K562 (cell line): ENCODE measurements around the gene LRRC19. TPM values are rescaled to one million over a fixed set of nuclear protein-coding genes. Genes with fewer than 3 reads are reported as not detected.

ENCODE experiments used
- BCL6 ChIP-seq: fragments of 250-450 bp; sonication (Bioruptor Pico); IDR thresholded peaks from 2 replicates; pipeline ENCODE4 v1.4.0; 2020
- BDP1 ChIP-seq: IDR thresholded peaks from 3 replicates; pipeline ENCODE4 v1.6.1; 2011; ENCODE audit not compliant: insufficient read length, insufficient read depth
- BRD9 ChIP-seq: fragments of 450-650 bp; IDR thresholded peaks from 2 replicates; pipeline ENCODE4 v1.6.1; 2018; ENCODE audit warnings: low read depth; ENCODE audit not compliant: partially characterized antibody
- GTF2A2 ChIP-seq: IDR thresholded peaks from 2 replicates; pipeline ENCODE4 v1.6.1; 2016; ENCODE audit warnings: mild to moderate bottlenecking, missing genetic modification characterization, missing compliant biosample characterization
- HDAC8 ChIP-seq: fragments of 450-650 bp; IDR thresholded peaks from 2 replicates; pipeline ENCODE4 v1.6.1; 2016; ENCODE audit warnings: mild to moderate bottlenecking, missing genetic modification characterization, moderate library complexity, missing compliant biosample characterization
- HEY1 ChIP-seq: fragments of 250-450 bp; sonication (Bioruptor Pico); IDR thresholded peaks from 2 replicates; pipeline ENCODE4 v1.5.0; 2020; ENCODE audit warnings: mild to moderate bottlenecking, moderate library complexity, borderline replicate concordance
- KAT2B ChIP-seq: IDR thresholded peaks from one replicate; pipeline ENCODE4 v1.6.1; 2012; ENCODE audit warnings: low read depth, mild to moderate bottlenecking, control low read depth, inconsistent platforms, low read length, moderate library complexity
- MAFG ChIP-seq: fragments of 450-650 bp; conservative IDR thresholded peaks from 2 replicates; pipeline ENCODE4 v1.6.1; 2016; ENCODE audit warnings: missing genetic modification characterization, missing compliant biosample characterization
- MECOM ChIP-seq: fragments of 250-450 bp; sonication (Bioruptor Pico); IDR thresholded peaks from 2 replicates; pipeline ENCODE4 v1.8.0; 2022; ENCODE audit warnings: inconsistent platforms
- NR2F6 ChIP-seq: fragments of 450-650 bp; formaldehyde crosslinking; IDR thresholded peaks from 2 replicates; pipeline ENCODE4 v1.4.0; 2020; ENCODE audit warnings: mild to moderate bottlenecking
- PHF21A ChIP-seq: fragments of 450-650 bp; IDR thresholded peaks from 2 replicates; pipeline ENCODE4 v1.6.1; 2017; ENCODE audit warnings: low read depth, borderline replicate concordance
- POLR2AphosphoS2 ChIP-seq: IDR thresholded peaks from 2 replicates; pipeline ENCODE4 v1.6.1; 2012; ENCODE audit warnings: low read length, improper control_type of control experiment
- POLR3A ChIP-seq: IDR thresholded peaks from 2 replicates; pipeline ENCODE4 v1.6.1; 2011; ENCODE audit warnings: borderline replicate concordance, mild to moderate bottlenecking, moderate library complexity; ENCODE audit not compliant: insufficient read length, insufficient read depth; ENCODE audit errors: extremely low read depth
- PREB ChIP-seq: sonication (generic); formaldehyde crosslinking; IDR thresholded peaks from 2 replicates; pipeline ENCODE4 v1.8.1; 2023; ENCODE audit warnings: mild to moderate bottlenecking, missing genetic modification reagents
- SIRT6 ChIP-seq: IDR thresholded peaks from one replicate; pipeline ENCODE4 v1.6.1; 2012; ENCODE audit warnings: low read depth, mild to moderate bottlenecking, control low read depth, inconsistent platforms, low read length, moderate library complexity
- TCF3 ChIP-seq: sonication (generic); formaldehyde crosslinking; IDR thresholded peaks from 2 replicates; pipeline ENCODE4 v1.4.0; 2020; ENCODE audit warnings: mild to moderate bottlenecking, missing genetic modification reagents
- XRCC3 ChIP-seq: fragments of 450-650 bp; IDR thresholded peaks from 2 replicates; pipeline ENCODE4 v1.6.1; 2017; ENCODE audit warnings: mild to moderate bottlenecking, moderate library complexity
- ZBTB17 ChIP-seq: fragments of 450-650 bp; formaldehyde crosslinking; IDR thresholded peaks from 2 replicates; pipeline ENCODE4 v1.4.0; 2020; ENCODE audit warnings: mild to moderate bottlenecking
- ZNF224 ChIP-seq: sonication (generic); formaldehyde crosslinking; IDR thresholded peaks from 2 replicates; pipeline ENCODE4 v1.8.0; 2022; ENCODE audit warnings: mild to moderate bottlenecking, missing genetic modification reagents
- ZNF263 ChIP-seq: sonication (generic); formaldehyde crosslinking; IDR thresholded peaks from 2 replicates; pipeline ENCODE4 v1.8.0; 2022; ENCODE audit warnings: mild to moderate bottlenecking, missing genetic modification reagents, borderline replicate concordance
- ZNF507 ChIP-seq: conservative IDR thresholded peaks from 2 replicates; pipeline ENCODE4 v1.6.1; 2017; ENCODE audit warnings: missing genetic modification characterization, missing compliant biosample characterization
- ZNF778 ChIP-seq: fragments of 450-650 bp; formaldehyde crosslinking; IDR thresholded peaks from 2 replicates; pipeline ENCODE4 v1.4.0; 2020; ENCODE audit warnings: mild to moderate bottlenecking, moderate library complexity
- polyA plus RNA-seq, 8 experiments: library from polyadenylated mRNA; depleted of rRNA in 4 of 8; stranded (reverse) in 5 of 8; unstranded in 3 of 8; fragments of >200 nt; fragmentation: Nextera tagmentation in 2 of 8; fragmentation: Illumina TruSeq in 1 of 8; extraction: Ambion mirVana in 2 of 8; extraction: Trizol in 1 of 8; gene quantifications; 2 replicates each; pipeline versions ENCODE4 v1.2.1 to v1.2.3, GENCODE V29; 2011 to 2014; ENCODE audit warnings: inconsistent platforms in 1 of 8, missing spikeins in 1 of 8
- total RNA-seq, 7 experiments: library from RNA; depleted of rRNA in 6 of 7; stranded (reverse); fragments of >200 nt in 6 of 7; fragmentation: Illumina TruSeq in 2 of 7; extraction: Trizol in 2 of 7; gene quantifications; 2 replicates each; pipeline versions ENCODE4 v1.2.1 to v1.2.3, GENCODE V29; 2011 to 2021; ENCODE audit warnings: low replicate concordance in 1 of 7
- TF ChIP-seq, protein P1 (sequence below): fragments of 250-450 bp; sonication (Bioruptor Pico); IDR thresholded peaks from 2 replicates; pipeline ENCODE4 v1.4.0; 2020; ENCODE audit warnings: mild to moderate bottlenecking, moderate library complexity, borderline replicate concordance
- TF ChIP-seq, protein P2 (sequence below): fragments of 450-650 bp; IDR thresholded peaks from 2 replicates; pipeline ENCODE4 v1.6.1; 2016; ENCODE audit warnings: antibody characterized with exemption

LRRC19 gene
- total and polyA plus RNA-seq, 9 of the 15 experiments (the other 6 are each of a cell fraction or from before 2014, with no cell fraction given): not detected

GRCh38 chr9:26946753-26947727, 58.4 kb downstream of the LRRC19 start, which contains the start of gene PLAA (continued):
- TF ChIP-seq HDAC8 (no peak), BDP1 (no peak), ZNF778 (CRISPR knock-in tag) (no peak), ZNF263 (CRISPR knock-in tag) (no peak), PREB (CRISPR knock-in tag) (no peak), NR2F6 (CRISPR knock-in tag) (no peak), POLR2AphosphoS2 (no peak), ZBTB17 (CRISPR knock-in tag) (no peak), BCL6 (no peak), MAFG (tag) (no peak), XRCC3 (no peak), PHF21A (no peak), BRD9 (no peak), KAT2B (no peak), HEY1 (CRISPR knock-in tag) (no peak), GTF2A2 (tag) (no peak), POLR3A (no peak), ZNF507 (tag) (no peak), MECOM (CRISPR knock-in tag) (no peak), ZNF224 (CRISPR knock-in tag) (no peak), SIRT6 (no peak), TCF3 (CRISPR knock-in tag) (no peak)
- TF ChIP-seq, protein P1, sequence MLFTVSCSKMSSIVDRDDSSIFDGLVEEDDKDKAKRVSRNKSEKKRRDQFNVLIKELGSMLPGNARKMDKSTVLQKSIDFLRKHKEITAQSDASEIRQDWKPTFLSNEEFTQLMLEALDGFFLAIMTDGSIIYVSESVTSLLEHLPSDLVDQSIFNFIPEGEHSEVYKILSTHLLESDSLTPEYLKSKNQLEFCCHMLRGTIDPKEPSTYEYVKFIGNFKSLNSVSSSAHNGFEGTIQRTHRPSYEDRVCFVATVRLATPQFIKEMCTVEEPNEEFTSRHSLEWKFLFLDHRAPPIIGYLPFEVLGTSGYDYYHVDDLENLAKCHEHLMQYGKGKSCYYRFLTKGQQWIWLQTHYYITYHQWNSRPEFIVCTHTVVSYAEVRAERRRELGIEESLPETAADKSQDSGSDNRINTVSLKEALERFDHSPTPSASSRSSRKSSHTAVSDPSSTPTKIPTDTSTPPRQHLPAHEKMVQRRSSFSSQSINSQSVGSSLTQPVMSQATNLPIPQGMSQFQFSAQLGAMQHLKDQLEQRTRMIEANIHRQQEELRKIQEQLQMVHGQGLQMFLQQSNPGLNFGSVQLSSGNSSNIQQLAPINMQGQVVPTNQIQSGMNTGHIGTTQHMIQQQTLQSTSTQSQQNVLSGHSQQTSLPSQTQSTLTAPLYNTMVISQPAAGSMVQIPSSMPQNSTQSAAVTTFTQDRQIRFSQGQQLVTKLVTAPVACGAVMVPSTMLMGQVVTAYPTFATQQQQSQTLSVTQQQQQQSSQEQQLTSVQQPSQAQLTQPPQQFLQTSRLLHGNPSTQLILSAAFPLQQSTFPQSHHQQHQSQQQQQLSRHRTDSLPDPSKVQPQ (CRISPR knock-in tag): no peak
- TF ChIP-seq, protein P2, sequence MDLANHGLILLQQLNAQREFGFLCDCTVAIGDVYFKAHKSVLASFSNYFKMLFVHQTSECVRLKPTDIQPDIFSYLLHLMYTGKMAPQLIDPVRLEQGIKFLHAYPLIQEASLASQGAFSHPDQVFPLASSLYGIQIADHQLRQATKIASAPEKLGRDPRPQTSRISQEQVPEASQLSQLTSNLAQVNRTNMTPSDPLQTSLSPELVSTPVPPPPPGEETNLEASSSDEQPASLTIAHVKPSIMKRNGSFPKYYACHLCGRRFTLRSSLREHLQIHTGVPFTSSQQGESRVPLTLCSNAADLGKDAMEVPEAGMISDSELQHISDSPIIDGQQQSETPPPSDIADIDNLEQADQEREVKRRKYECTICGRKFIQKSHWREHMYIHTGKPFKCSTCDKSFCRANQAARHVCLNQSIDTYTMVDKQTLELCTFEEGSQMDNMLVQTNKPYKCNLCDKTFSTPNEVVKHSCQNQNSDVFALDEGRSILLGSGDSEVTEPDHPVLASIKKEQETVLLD: no peak
